ENCODE measurements around the gene NPTXR. TPM values are rescaled to one million over a fixed set of nuclear protein-coding genes. Genes with fewer than 3 reads are reported as not detected.

NPTXR gene
- total RNA-seq, 6 experiments from 2014 or later: 1.4 to 5.4 (median 1.6) TPM

- Mint-ChIP-seq H3K36me3 (ENCODE audit: low read depth) (no peaks in the 10 kb centered on the region; the same call in 1 of the 2 replicates), H3K4me1 (ENCODE audit: low read depth) (peaks cover 16% of the 10 kb centered on the region), H3K9me3 (no peaks in the 10 kb centered on the region), H3K4me3 (no peak overlapping the region), H3K27me3 (ENCODE audit: insufficient read depth) (peaks cover 2% of the 10 kb centered on the region), H3K27ac (no peak overlapping the region)
- DNase-seq: no peak
- TF ChIP-seq, protein P1, sequence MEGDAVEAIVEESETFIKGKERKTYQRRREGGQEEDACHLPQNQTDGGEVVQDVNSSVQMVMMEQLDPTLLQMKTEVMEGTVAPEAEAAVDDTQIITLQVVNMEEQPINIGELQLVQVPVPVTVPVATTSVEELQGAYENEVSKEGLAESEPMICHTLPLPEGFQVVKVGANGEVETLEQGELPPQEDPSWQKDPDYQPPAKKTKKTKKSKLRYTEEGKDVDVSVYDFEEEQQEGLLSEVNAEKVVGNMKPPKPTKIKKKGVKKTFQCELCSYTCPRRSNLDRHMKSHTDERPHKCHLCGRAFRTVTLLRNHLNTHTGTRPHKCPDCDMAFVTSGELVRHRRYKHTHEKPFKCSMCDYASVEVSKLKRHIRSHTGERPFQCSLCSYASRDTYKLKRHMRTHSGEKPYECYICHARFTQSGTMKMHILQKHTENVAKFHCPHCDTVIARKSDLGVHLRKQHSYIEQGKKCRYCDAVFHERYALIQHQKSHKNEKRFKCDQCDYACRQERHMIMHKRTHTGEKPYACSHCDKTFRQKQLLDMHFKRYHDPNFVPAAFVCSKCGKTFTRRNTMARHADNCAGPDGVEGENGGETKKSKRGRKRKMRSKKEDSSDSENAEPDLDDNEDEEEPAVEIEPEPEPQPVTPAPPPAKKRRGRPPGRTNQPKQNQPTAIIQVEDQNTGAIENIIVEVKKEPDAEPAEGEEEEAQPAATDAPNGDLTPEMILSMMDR (IDR thresholded peaks at IDR 0.05): no peak
Observed at GRCh38 chr22:38865201-38866023, 21.6 kb upstream of the NPTXR start.

GRCh38 chr22:38864361-38865191 lies 20.7 kb upstream of the NPTXR start:
- H3K27me3 Mint-ChIP-seq (ENCODE audit: insufficient read depth): peaks cover 2% of the 10 kb centered on the region
- TF ChIP-seq, protein P1 (IDR thresholded peaks at IDR 0.05): no peak
- no peak overlapping the region for H3K27ac Mint-ChIP-seq
- no peaks in the 10 kb centered on the region for H3K36me3 Mint-ChIP-seq (ENCODE audit: low read depth)
- 0 out of 2 replicates have a peak, but pooled peaks cover 8% of the 10 kb centered on the region for H3K4me1 Mint-ChIP-seq (ENCODE audit: low read depth)
- DNase-seq: no peak
- H3K4me3 Mint-ChIP-seq: no peak overlapping the region
- H3K9me3 Mint-ChIP-seq: no peaks in the 10 kb centered on the region

- Mint-ChIP-seq H3K27me3 (ENCODE audit: insufficient read depth) (peaks cover 2% of the 10 kb centered on the region), H3K9me3 (no peaks in the 10 kb centered on the region), H3K27ac (no peak overlapping the region), H3K36me3 (ENCODE audit: low read depth) (no peaks in the 10 kb centered on the region), H3K4me1 (ENCODE audit: low read depth) (0 out of 2 replicates have a peak, but pooled peaks cover 6% of the 10 kb centered on the region), H3K4me3 (no peak overlapping the region)
- TF ChIP-seq, protein P1 (IDR thresholded peaks at IDR 0.05): no peak
- no peak for DNase-seq
Observed at GRCh38 chr22:38863531-38864131, 19.8 kb upstream of the NPTXR start.

GRCh38 chr22:38862375-38863329 lies 18.8 kb upstream of the NPTXR start:
- Mint-ChIP-seq H3K36me3 (ENCODE audit: low read depth) (no peaks in the 10 kb centered on the region), H3K9me3 (no peaks in the 10 kb centered on the region), H3K27me3 (ENCODE audit: insufficient read depth) (peaks cover 2% of the 10 kb centered on the region), H3K4me3 (no peak overlapping the region), H3K27ac (no peak overlapping the region), H3K4me1 (ENCODE audit: low read depth) (no peaks in the 10 kb centered on the region)
- TF ChIP-seq, protein P1 (IDR thresholded peaks at IDR 0.05): no peak
- DNase-seq: no peak
